Smooth muscle cell (in vitro differentiated cells): ENCODE data around the gene TXNDC11. TPM values are rescaled to one million over a fixed set of nuclear protein-coding genes. Genes with fewer than 3 reads are reported as not detected.

Experiments
- DNase-seq: peaks from one replicate; lab custom pipeline; 2025; ENCODE audit not compliant: unreplicated experiment; lab: John Stamatoyannopoulos, UW
- H2AFZ ChIP-seq: fragments of 200-600 bp; sonication (generic); 2 replicates; pipeline ENCODE4 v1.6.0; 2016; ENCODE audit warnings: antibody characterized with exemption, low read depth, mild to moderate bottlenecking
- H3F3A ChIP-seq: fragments of 200-600 bp; sonication (generic); 2 replicates; pipeline ENCODE4 v1.6.0; 2017; ENCODE audit warnings: antibody characterized with exemption, low read depth
- H3K27ac ChIP-seq: fragments of 200-600 bp; sonication (generic); 2 replicates; pipeline ENCODE4 v1.5.1; 2016; ENCODE audit warnings: low read depth, mild to moderate bottlenecking
- H3K27me3 ChIP-seq: fragments of 200-600 bp; sonication (generic); 2 replicates; pipeline ENCODE4 v1.6.1; 2016; ENCODE audit warnings: low read depth, mild to moderate bottlenecking
- H3K36me3 ChIP-seq: fragments of 200-600 bp; sonication (generic); 2 replicates; pipeline ENCODE4 v1.5.1; 2016; ENCODE audit warnings: low read depth
- H3K4me1 ChIP-seq: fragments of 200-600 bp; sonication (generic); 2 replicates; pipeline ENCODE4 v1.5.1; 2016; ENCODE audit warnings: low read depth
- H3K4me2 ChIP-seq: fragments of 200-600 bp; sonication (generic); 2 replicates; pipeline ENCODE4 v1.6.0; 2016; ENCODE audit warnings: mild to moderate bottlenecking
- H3K4me3 ChIP-seq: fragments of 200-600 bp; sonication (generic); 2 replicates; pipeline ENCODE4 v1.5.1; 2016; ENCODE audit warnings: mild to moderate bottlenecking
- H3K79me2 ChIP-seq: fragments of 200-600 bp; sonication (generic); 2 replicates; pipeline ENCODE4 v1.6.0; 2016; ENCODE audit warnings: low read depth, mild to moderate bottlenecking
- H3K9ac ChIP-seq: fragments of 200-600 bp; sonication (generic); 2 replicates; pipeline ENCODE4 v1.6.0; 2016; ENCODE audit warnings: low read depth
- H3K9me3 ChIP-seq: fragments of 200-600 bp; sonication (generic); replicated peaks from 2 replicates; pipeline ENCODE4 v1.5.1; 2016; ENCODE audit warnings: low read depth
- H4K20me1 ChIP-seq: fragments of 200-600 bp; sonication (generic); 2 replicates; pipeline ENCODE4 v1.6.0; 2016; ENCODE audit warnings: low read depth
- WGBS: methylation state at CpG from one replicate; pipeline ENCODE4 v1.1.7; 2016; ENCODE audit warnings: low lambda C conversion rate; 5-methylcytosine and 5-hydroxymethylcytosine counted together
- polyA plus RNA-seq: library from polyadenylated mRNA; unstranded; fragments of >200 nt; fragmentation: Nextera tagmentation; extraction: Ambion mirVana; gene quantifications from 2 replicates; pipeline ENCODE4 v1.2.1, GENCODE V29; 2016
- total RNA-seq: library from RNA; depleted of rRNA; stranded (reverse); fragments of >200 nt; gene quantifications from 2 replicates; pipeline ENCODE4 v1.2.3, GENCODE V29; 2014
- TF ChIP-seq, protein P1 (sequence below): fragments of 200-600 bp; sonication (generic); IDR thresholded peaks from 2 replicates; pipeline ENCODE4 v1.5.1; 2017; ENCODE audit warnings: borderline replicate concordance, mild to moderate bottlenecking, antibody characterized with exemption; ENCODE audit not compliant: insufficient read depth, poor library complexity, severe bottlenecking

The TXNDC11 gene
- total and polyA plus RNA-seq, 2 experiments from 2014 or later: 27.3 to 30.8 TPM

- peaks cover 97% of the 10 kb centered on the region for H4K20me1 ChIP-seq
- H3K9ac ChIP-seq: no peak overlapping the region
- H2AFZ ChIP-seq: no peak overlapping the region
- H3K27me3 ChIP-seq: no peaks in the 10 kb centered on the region
- peaks cover 19% of the 10 kb centered on the region for H3K36me3 ChIP-seq
- TF ChIP-seq, protein P1, sequence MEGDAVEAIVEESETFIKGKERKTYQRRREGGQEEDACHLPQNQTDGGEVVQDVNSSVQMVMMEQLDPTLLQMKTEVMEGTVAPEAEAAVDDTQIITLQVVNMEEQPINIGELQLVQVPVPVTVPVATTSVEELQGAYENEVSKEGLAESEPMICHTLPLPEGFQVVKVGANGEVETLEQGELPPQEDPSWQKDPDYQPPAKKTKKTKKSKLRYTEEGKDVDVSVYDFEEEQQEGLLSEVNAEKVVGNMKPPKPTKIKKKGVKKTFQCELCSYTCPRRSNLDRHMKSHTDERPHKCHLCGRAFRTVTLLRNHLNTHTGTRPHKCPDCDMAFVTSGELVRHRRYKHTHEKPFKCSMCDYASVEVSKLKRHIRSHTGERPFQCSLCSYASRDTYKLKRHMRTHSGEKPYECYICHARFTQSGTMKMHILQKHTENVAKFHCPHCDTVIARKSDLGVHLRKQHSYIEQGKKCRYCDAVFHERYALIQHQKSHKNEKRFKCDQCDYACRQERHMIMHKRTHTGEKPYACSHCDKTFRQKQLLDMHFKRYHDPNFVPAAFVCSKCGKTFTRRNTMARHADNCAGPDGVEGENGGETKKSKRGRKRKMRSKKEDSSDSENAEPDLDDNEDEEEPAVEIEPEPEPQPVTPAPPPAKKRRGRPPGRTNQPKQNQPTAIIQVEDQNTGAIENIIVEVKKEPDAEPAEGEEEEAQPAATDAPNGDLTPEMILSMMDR: no peak
- H3K4me3 ChIP-seq: no peak overlapping the region
- no peak for DNase-seq
- H3K4me1 ChIP-seq: no peaks in the 10 kb centered on the region
- peaks cover 62% of the 10 kb centered on the region for H3K79me2 ChIP-seq
- H3K4me2 ChIP-seq: no peak overlapping the region
- 97% methylated on average over 6 of the region's 6 CpGs for WGBS
- H3K9me3 ChIP-seq: no peaks in the 10 kb centered on the region
- H3K27ac ChIP-seq: no peak overlapping the region
- H3F3A ChIP-seq: no peaks in the 10 kb centered on the region
Observed at GRCh38 chr16:11734653-11735043, 8.0 kb downstream of the TXNDC11 start.

DNA sequence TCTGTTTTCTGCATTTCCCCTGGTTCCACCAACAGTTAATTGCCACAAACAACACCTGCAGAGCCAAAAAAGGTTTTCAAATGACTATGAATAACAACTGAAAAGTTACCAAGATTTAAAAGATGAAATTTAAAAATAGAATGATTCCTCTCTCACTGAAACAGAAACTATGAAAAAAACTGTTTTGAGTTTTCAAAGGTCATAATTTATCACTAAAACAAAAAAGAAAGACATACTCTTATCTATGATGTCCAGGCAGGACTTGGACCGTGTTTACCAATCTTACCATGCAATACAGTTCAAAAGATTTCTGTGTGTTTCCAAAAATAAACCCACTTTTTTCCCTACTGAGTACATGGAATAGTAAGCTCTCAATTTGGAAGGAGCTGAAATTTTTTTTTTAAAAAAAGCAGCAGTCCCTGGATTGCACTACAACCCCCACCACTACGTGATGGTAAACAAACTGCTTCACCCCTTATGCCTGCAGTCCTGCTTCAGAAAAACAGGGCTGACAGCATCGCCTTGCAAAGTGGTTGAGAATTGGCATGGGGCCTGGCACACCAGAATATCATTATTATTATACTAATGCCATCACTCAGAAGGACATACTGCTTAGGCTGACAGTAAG lies 8.5 kb downstream of the TXNDC11 start:
- Histone ChIP-seq H3K4me3 (no peak overlapping the region), H3K27ac (no peak overlapping the region), H3K9me3 (no peaks in the 10 kb centered on the region), H3K9ac (no peak overlapping the region), H3F3A (no peaks in the 10 kb centered on the region), H2AFZ (no peak overlapping the region), H4K20me1 (peaks cover 97% of the 10 kb centered on the region), H3K4me2 (no peak overlapping the region), H3K36me3 (peaks cover 19% of the 10 kb centered on the region), H3K4me1 (no peaks in the 10 kb centered on the region), H3K27me3 (no peaks in the 10 kb centered on the region), H3K79me2 (peaks cover 57% of the 10 kb centered on the region)
- TF ChIP-seq, protein P1: no peak
- DNase-seq: no peak
- WGBS: 95% methylated on average over 3 of the region's 3 CpGs

- no peak for DNase-seq
- TF ChIP-seq, protein P1: no peak
- Histone ChIP-seq H3K27ac (no peak overlapping the region), H3K9me3 (peaks cover 2% of the 10 kb centered on the region), H3K4me3 (no peak overlapping the region), H3K27me3 (no peaks in the 10 kb centered on the region), H3K36me3 (peaks cover 16% of the 10 kb centered on the region), H2AFZ (no peak overlapping the region), H3K4me1 (no peaks in the 10 kb centered on the region), H4K20me1 (peaks cover 94% of the 10 kb centered on the region), H3K79me2 (peaks cover 36% of the 10 kb centered on the region), H3F3A (no peaks in the 10 kb centered on the region), H3K9ac (no peak overlapping the region), H3K4me2 (no peak overlapping the region)
- 90% methylated on average over 3 of the region's 3 CpGs for WGBS
Observed at GRCh38 chr16:11731222-11731621, 11.4 kb downstream of the TXNDC11 start.

- Histone ChIP-seq H2AFZ (no peak overlapping the region), H3K4me1 (no peaks in the 10 kb centered on the region), H3F3A (no peaks in the 10 kb centered on the region), H3K36me3 (peaks cover 6% of the 10 kb centered on the region), H3K9me3 (peaks cover 2% of the 10 kb centered on the region), H3K27ac (no peak overlapping the region), H3K27me3 (no peaks in the 10 kb centered on the region), H4K20me1 (peaks cover 90% of the 10 kb centered on the region), H3K4me2 (no peak overlapping the region), H3K79me2 (peaks cover 34% of the 10 kb centered on the region), H3K4me3 (no peak overlapping the region), H3K9ac (no peak overlapping the region)
- no peak for DNase-seq
- WGBS: 100% methylated on average over 3 of the region's 3 CpGs
- TF ChIP-seq, protein P1: no peak
Observed at GRCh38 chr16:11729787-11730186, 12.9 kb downstream of the TXNDC11 start.
